GM23338 (cell line): Measurements from ENCODE around the gene ZZZ3. TPM values are rescaled to one million over a fixed set of nuclear protein-coding genes. Genes with fewer than 3 reads are reported as not detected.

Source experiments
- ATAC-seq: fragments of 200-7000 bp; cut with Tn5 transposase; 3 replicates; pipeline ENCODE4 v1.9.1; 2020
- DNase-seq: peaks from one replicate; pipeline ENCODE4 v3.0.0-alpha.2; 2015; ENCODE audit warnings: low spot score
- H2AFZ ChIP-seq: fragments of 200-600 bp; sonication (generic); 2 replicates; pipeline ENCODE4 v1.8.0; 2016; ENCODE audit warnings: antibody characterized with exemption, mild to moderate bottlenecking, moderate library complexity
- H3F3A ChIP-seq: fragments of 200-600 bp; sonication (generic); replicated peaks from 2 replicates; pipeline ENCODE4 v1.8.0; 2017; ENCODE audit warnings: antibody characterized with exemption, mixed run types, low read depth
- H3K27ac ChIP-seq: fragments of 200-600 bp; sonication (generic); 2 replicates; pipeline ENCODE4 v1.6.1; 2016; ENCODE audit warnings: low read depth
- H3K27me3 ChIP-seq: fragments of 200-600 bp; sonication (generic); 2 replicates; pipeline ENCODE4 v1.8.0; 2016; ENCODE audit warnings: mild to moderate bottlenecking, mixed run types, moderate library complexity; ENCODE audit not compliant: insufficient read depth
- H3K36me3 ChIP-seq: fragments of 200-600 bp; sonication (generic); 2 replicates; pipeline ENCODE4 v1.8.0; 2016; ENCODE audit warnings: mild to moderate bottlenecking; ENCODE audit not compliant: insufficient read depth
- H3K4me1 ChIP-seq: fragments of 200-600 bp; sonication (generic); 2 replicates; pipeline ENCODE4 v1.8.0; 2016; ENCODE audit warnings: mild to moderate bottlenecking, moderate library complexity; ENCODE audit not compliant: insufficient read depth
- H3K4me2 ChIP-seq: fragments of 200-600 bp; sonication (generic); 2 replicates; pipeline ENCODE4 v1.7.1; 2017; ENCODE audit warnings: mixed run types
- H3K4me3 ChIP-seq: fragments of 200-600 bp; sonication (generic); 2 replicates; pipeline ENCODE4 v1.6.1; 2016; ENCODE audit warnings: mixed run types
- H3K79me2 ChIP-seq: fragments of 200-600 bp; sonication (generic); replicated peaks from 2 replicates; pipeline ENCODE4 v1.8.0; 2017; ENCODE audit warnings: mild to moderate bottlenecking; ENCODE audit not compliant: insufficient read depth
- H3K9me2 ChIP-seq: fragments of 200-600 bp; sonication (generic); 2 replicates; pipeline ENCODE4 v1.8.0; 2017; ENCODE audit not compliant: insufficient read depth
- H4K20me1 ChIP-seq: fragments of 200-600 bp; sonication (generic); replicated peaks from 2 replicates; pipeline ENCODE4 v1.8.0; 2017; ENCODE audit warnings: mild to moderate bottlenecking; ENCODE audit not compliant: insufficient read depth
- H3K27ac Mint-ChIP-seq: 2 replicates; pipeline ENCODE4 v1.8.0; 2020; ENCODE audit warnings: inconsistent platforms, mild to moderate bottlenecking, moderate library complexity, mixed read lengths
- H3K27me3 Mint-ChIP-seq: 3 replicates; pipeline ENCODE4 v1.8.0; 2022; ENCODE audit warnings: low read depth, mild to moderate bottlenecking, moderate library complexity, mixed read lengths, inconsistent platforms; ENCODE audit not compliant: insufficient read depth, poor library complexity
- H3K36me3 Mint-ChIP-seq: 3 replicates; pipeline ENCODE4 v1.8.0; 2021; ENCODE audit warnings: low read depth, mild to moderate bottlenecking, inconsistent platforms, moderate library complexity, mixed read lengths
- H3K4me1 Mint-ChIP-seq: 3 replicates; pipeline ENCODE4 v1.8.0; 2020; ENCODE audit warnings: mild to moderate bottlenecking, inconsistent platforms, mixed read lengths
- H3K4me3 Mint-ChIP-seq: 3 replicates; pipeline ENCODE4 v1.8.0; 2021; ENCODE audit warnings: moderate library complexity, mild to moderate bottlenecking, inconsistent platforms, mixed read lengths
- H3K9me3 Mint-ChIP-seq: 3 replicates; pipeline ENCODE4 v1.8.0; 2020; ENCODE audit warnings: moderate library complexity, mild to moderate bottlenecking, inconsistent platforms, mixed read lengths
- CREB1 ChIP-seq: fragments of 250-450 bp; sonication (Bioruptor Pico); IDR thresholded peaks from 2 replicates; pipeline ENCODE4 v1.5.0; 2020; ENCODE audit warnings: low read depth, mild to moderate bottlenecking, moderate library complexity
- CTCF ChIP-seq, 2 experiments: fragments of 200-600 bp in 1 of 2; sonication (generic) in 1 of 2; conservative IDR thresholded peaks; 2 replicates each; pipeline versions ENCODE4 v1.5.1 to v1.6.1; 2016 to 2017; ENCODE audit warnings: antibody characterized with exemption in 2 of 2, low read depth in 2 of 2, mild to moderate bottlenecking in 2 of 2, moderate library complexity in 1 of 2
- ETS1 ChIP-seq: IDR thresholded peaks from 2 replicates; pipeline ENCODE4 v1.6.1; 2016; ENCODE audit warnings: antibody characterized with exemption
- EZH2 ChIP-seq: fragments of 200-600 bp; sonication (generic); IDR thresholded peaks from one replicate; pipeline ENCODE4 v1.8.0; 2017; ENCODE audit warnings: antibody characterized with exemption, mild to moderate bottlenecking, low read depth; ENCODE audit not compliant: unreplicated experiment
- EZH2phosphoT487 ChIP-seq: fragments of 200-600 bp; sonication (generic); IDR thresholded peaks from one replicate; pipeline ENCODE4 v1.8.1; 2018; ENCODE audit warnings: antibody characterized with exemption; ENCODE audit not compliant: unreplicated experiment
- NANOG ChIP-seq: IDR thresholded peaks from 2 replicates; pipeline ENCODE4 v1.6.1; 2016; ENCODE audit warnings: antibody characterized with exemption, borderline replicate concordance
- POLR2AphosphoS5 ChIP-seq: IDR thresholded peaks from 2 replicates; pipeline ENCODE4 v1.6.1; 2016; ENCODE audit warnings: antibody characterized with exemption, low read depth
- STAT1 ChIP-seq: IDR thresholded peaks from one replicate; pipeline ENCODE4 v1.6.1; 2016; ENCODE audit warnings: antibody characterized with exemption; ENCODE audit not compliant: unreplicated experiment
- ZNF114 ChIP-seq: fragments of 250-450 bp; sonication (Bioruptor Pico); IDR thresholded peaks from 2 replicates; pipeline ENCODE4 v1.5.0; 2020; ENCODE audit warnings: mild to moderate bottlenecking, moderate library complexity
- polyA plus RNA-seq: library from polyadenylated mRNA; unstranded; fragments of >200 nt; fragmentation: Nextera tagmentation; extraction: Ambion mirVana; gene quantifications from 2 replicates; pipeline ENCODE4 v1.2.1, GENCODE V29; 2016
- total RNA-seq: library from RNA; depleted of rRNA; stranded (reverse); fragments of >200 nt; shearing (Covaris generic); gene quantifications from 2 replicates; pipeline ENCODE4 v1.2.3, GENCODE V29; 2014
- TF ChIP-seq, protein P1 (sequence below): IDR thresholded peaks from one replicate; pipeline ENCODE4 v1.6.1; 2018; ENCODE audit warnings: antibody characterized with exemption; ENCODE audit not compliant: unreplicated experiment

Gene ZZZ3
- total and polyA plus RNA-seq, 2 experiments from 2014 or later = 33.4 to 107 TPM

- no peak overlapping the region for H3K4me2 ChIP-seq
- Mint-ChIP-seq H3K9me3 (no peaks in the 10 kb centered on the region), H3K27me3 (no peaks in the 10 kb centered on the region), H3K4me1 (peaks cover 39% of the 10 kb centered on the region), H3K4me3 (no peak overlapping the region), H3K27ac (no peak overlapping the region), H3K36me3 (no peaks in the 10 kb centered on the region; the same call in 2 of the 3 replicates)
- H3K27me3 ChIP-seq = no peaks in the 10 kb centered on the region
- TF ChIP-seq ZNF114 (CRISPR knock-in tag) (no peak), CTCF (conservative IDR thresholded peaks at IDR 0.05; ENCODE audit: low read depth in 2 of 2) (no peak), NANOG (no peak), EZH2 (no peak), EZH2phosphoT487 (no peak), ETS1 (no peak), CREB1 (CRISPR knock-in tag) (no peak), POLR2AphosphoS5 (no peak), STAT1 (no peak)
- TF ChIP-seq, protein P1, sequence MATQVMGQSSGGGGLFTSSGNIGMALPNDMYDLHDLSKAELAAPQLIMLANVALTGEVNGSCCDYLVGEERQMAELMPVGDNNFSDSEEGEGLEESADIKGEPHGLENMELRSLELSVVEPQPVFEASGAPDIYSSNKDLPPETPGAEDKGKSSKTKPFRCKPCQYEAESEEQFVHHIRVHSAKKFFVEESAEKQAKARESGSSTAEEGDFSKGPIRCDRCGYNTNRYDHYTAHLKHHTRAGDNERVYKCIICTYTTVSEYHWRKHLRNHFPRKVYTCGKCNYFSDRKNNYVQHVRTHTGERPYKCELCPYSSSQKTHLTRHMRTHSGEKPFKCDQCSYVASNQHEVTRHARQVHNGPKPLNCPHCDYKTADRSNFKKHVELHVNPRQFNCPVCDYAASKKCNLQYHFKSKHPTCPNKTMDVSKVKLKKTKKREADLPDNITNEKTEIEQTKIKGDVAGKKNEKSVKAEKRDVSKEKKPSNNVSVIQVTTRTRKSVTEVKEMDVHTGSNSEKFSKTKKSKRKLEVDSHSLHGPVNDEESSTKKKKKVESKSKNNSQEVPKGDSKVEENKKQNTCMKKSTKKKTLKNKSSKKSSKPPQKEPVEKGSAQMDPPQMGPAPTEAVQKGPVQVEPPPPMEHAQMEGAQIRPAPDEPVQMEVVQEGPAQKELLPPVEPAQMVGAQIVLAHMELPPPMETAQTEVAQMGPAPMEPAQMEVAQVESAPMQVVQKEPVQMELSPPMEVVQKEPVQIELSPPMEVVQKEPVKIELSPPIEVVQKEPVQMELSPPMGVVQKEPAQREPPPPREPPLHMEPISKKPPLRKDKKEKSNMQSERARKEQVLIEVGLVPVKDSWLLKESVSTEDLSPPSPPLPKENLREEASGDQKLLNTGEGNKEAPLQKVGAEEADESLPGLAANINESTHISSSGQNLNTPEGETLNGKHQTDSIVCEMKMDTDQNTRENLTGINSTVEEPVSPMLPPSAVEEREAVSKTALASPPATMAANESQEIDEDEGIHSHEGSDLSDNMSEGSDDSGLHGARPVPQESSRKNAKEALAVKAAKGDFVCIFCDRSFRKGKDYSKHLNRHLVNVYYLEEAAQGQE = no peak
- peaks cover 17% of the 10 kb centered on the region for H3K4me1 ChIP-seq
- no peak for ATAC-seq
- H3K36me3 ChIP-seq = no peaks in the 10 kb centered on the region
- peaks cover 100% of the 10 kb centered on the region for H3K79me2 ChIP-seq
- H3F3A ChIP-seq = no peaks in the 10 kb centered on the region
- H3K9me2 ChIP-seq = no peaks in the 10 kb centered on the region
- H3K27ac ChIP-seq = no peak overlapping the region
- H4K20me1 ChIP-seq = peaks cover 41% of the 10 kb centered on the region
- no peak overlapping the region for H2AFZ ChIP-seq
- DNase-seq = no peak
- H3K4me3 ChIP-seq = no peak overlapping the region
These were observed 10.1 kb downstream of the ZZZ3 start for GRCh38 chr1:77672374-77672773.

GRCh38 chr1:77671836-77672235 lies 10.6 kb downstream of the ZZZ3 start:
- H3K9me3 Mint-ChIP-seq = no peaks in the 10 kb centered on the region
- H3K4me2 ChIP-seq = no peak overlapping the region
- ATAC-seq = no peak
- TF ChIP-seq STAT1 (no peak), NANOG (no peak), EZH2phosphoT487 (no peak), ETS1 (no peak), ZNF114 (CRISPR knock-in tag) (no peak)

More at GRCh38 chr1:77671836-77672235, 10.6 kb downstream of the ZZZ3 start:
- no peak overlapping the region for H2AFZ ChIP-seq
- Mint-ChIP-seq H3K27me3 (no peaks in the 10 kb centered on the region), H3K4me3 (no peak overlapping the region), H3K4me1 (peaks cover 39% of the 10 kb centered on the region), H3K36me3 (no peaks in the 10 kb centered on the region; the same call in 2 of the 3 replicates), H3K27ac (no peak overlapping the region)
- no peak overlapping the region for H3K4me3 ChIP-seq
- H3K27me3 ChIP-seq = no peaks in the 10 kb centered on the region
- DNase-seq = no peak
- H3K9me2 ChIP-seq = no peaks in the 10 kb centered on the region
- H3K79me2 ChIP-seq = peaks cover 100% of the 10 kb centered on the region
- no peak overlapping the region for H3K27ac ChIP-seq
- no peaks in the 10 kb centered on the region for H3K36me3 ChIP-seq
- H3K4me1 ChIP-seq = peaks cover 17% of the 10 kb centered on the region
- peaks cover 41% of the 10 kb centered on the region for H4K20me1 ChIP-seq
- H3F3A ChIP-seq = no peaks in the 10 kb centered on the region
